NCI-H1417 treated with DMSO at 0.1 percent for 48 hours (cell line): ENCODE data around the gene SCN8A.
"Not testable (repeated sequence)": the region's sequence is repeated elsewhere in the genome, so short reads cannot be mapped to it uniquely, and the experiment has no call there.

Source experiments
- DNase-seq: peaks from one replicate; lab custom pipeline; 2025; lab: John Stamatoyannopoulos, UW

SCN8A gene

DNA sequence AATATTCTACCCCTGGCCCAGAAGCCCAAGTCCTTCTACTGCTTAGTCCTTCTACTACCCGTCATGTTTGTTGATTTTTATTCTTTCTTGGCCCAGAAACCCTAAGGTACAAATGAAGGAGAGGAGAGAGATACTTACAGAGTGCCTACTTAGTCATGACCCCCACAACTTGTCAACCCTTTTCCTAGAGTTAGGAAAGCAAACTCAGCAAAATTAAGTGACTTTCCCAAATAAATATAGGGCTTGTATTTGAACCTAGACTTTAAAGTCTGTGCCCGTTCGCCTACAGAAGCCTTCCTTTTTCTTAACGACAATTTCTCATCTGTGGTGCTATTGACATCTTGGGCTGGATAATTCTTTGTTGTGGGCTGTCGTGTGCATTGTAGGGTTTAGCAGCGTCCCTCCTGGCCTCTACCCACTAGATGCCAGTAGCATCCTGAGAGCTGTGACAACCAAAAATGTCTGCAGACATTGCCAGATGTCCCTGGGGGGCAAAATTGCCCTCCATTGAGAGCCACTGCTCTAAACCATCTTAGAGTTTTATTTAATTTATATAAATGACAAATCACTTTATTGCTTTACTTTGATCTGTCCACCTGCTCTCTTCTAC lies 175.1 kb downstream of the SCN8A start:
- DNase-seq: no peak

DNA sequence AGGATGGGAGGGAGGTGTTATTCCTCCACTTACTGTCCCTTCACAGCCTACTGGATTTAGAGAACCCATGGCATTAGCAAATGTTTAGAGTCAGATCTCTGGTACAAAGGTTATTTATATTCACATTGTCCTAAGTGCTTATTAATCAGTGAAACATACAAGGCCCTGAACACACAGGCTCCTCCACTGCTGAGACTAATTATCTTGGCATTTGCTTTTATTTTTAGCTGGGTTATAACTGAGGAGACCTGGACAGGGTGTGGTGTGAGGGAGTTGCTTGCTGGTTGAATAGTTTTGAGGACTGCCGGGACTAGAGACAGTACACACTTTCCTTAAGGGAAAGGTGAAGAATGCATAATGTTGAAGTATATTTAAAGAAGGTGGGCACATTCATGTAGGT lies 180.0 kb downstream of the SCN8A start:
- DNase-seq: no peak

- DNase-seq: no peak
Measured at GRCh38 chr12:51773145-51773869, 182.3 kb downstream of the SCN8A start.

- DNase-seq: no peak
Measured at GRCh38 chr12:51774933-51775332, 183.9 kb downstream of the SCN8A start.

- DNase-seq: no peak
Measured at GRCh38 chr12:51777457-51777856, 186.4 kb downstream of the SCN8A start.

- DNase-seq: no peak
Measured at GRCh38 chr12:51777973-51778372, 186.9 kb downstream of the SCN8A start.

GRCh38 chr12:51779876-51780275 lies 188.8 kb downstream of the SCN8A start:
- no peak for DNase-seq

DNA sequence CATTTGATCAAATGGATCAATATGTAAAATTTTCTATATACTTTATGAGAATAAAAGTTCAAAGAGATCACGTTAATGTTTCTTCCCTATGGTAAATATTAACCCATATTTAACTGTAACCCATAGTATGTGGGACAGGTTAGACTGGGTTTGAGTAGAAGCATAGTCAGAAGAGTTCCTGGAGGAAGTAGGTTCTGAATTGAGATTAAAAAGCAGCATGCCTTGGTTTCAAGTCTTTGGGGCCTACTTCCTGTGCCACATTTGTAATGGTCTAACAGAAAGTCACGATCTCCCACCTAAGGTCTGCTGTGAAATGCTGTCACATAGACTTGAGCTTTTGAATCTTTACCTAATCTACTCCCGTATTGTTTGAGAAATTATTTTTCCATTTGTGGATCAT lies 193.7 kb downstream of the SCN8A start:
- no peak for DNase-seq

DNA sequence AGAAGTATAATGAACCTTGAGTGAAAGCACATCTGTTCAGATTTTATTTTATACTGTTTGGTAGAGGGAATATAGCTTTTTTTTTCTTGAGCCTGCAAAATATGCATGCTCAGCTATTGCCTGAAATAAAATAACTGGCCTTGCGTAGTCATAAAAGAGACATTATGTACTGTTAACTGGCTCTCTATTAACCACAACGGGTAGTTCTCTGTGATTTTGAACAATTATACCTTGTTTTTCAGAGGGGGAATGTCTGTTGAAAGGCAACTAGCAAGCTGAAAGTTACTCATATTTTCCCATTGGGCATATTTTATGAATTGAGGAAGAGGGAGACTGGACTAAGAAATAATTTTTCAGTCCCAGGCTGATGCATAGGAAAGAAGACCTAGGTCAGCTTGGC lies 194.9 kb downstream of the SCN8A start:
- no peak for DNase-seq

GRCh38 chr12:51788876-51789275 lies 197.8 kb downstream of the SCN8A start:
- no peak for DNase-seq

DNA sequence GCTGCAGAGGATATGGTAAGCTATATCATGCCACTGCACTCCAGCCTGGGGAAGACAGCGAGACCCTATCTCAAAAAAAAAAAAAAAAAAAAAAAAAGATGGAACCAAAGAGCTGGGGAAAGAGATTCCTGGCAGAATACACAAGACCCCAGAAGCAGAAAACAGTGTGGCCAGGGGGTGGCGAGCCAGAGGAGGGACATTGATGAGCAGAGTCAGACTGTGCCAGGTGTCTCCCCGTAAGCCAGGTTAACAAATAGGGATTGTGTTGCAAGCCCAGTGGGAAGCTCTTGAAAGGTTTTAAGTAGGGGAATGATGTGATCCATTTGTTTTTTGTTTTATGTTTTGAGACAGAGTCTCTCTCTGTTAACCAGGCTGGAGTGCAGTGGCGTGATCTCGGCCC lies 201.4 kb downstream of the SCN8A start:
- DNase-seq: no peak

DNA sequence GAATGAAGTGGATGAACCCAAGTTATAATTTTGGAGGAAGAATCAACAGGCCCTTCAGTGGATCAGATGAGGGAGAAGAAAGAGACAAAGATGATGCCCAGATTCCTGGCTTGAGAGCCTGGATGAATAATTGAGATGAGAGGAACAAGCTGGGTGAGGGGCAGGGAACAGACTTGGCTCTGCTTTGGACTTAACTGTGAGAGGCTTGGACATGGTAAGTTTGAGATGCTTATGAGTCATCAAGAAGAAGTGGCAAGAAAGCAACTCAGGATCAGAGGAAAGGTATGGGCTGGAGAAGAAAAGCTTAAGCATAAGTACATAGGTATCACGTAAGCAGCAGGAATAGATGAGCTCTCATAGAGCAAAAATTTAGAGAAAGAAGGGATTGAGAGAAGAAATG lies 202.2 kb downstream of the SCN8A start:
- no peak for DNase-seq

DNA sequence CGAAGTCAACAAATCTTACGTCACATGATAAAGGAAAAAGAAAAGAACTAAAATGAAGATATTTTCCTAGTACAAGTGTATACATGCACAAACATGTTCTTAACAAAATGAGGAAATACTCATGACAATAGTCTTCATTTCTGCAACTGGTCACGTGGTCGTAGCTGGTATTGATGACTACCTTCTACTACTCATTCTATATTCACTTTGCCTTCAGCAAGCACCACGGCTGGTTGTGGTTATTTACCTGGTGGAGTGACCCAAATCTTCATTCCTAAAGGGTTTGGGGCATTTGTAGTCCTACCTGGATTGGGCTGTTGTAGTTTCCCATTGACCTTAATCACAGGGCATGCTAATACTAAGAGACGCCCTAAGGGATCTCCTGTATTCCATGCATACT lies 206.3 kb downstream of the SCN8A start:
- DNase-seq: no peak

DNA sequence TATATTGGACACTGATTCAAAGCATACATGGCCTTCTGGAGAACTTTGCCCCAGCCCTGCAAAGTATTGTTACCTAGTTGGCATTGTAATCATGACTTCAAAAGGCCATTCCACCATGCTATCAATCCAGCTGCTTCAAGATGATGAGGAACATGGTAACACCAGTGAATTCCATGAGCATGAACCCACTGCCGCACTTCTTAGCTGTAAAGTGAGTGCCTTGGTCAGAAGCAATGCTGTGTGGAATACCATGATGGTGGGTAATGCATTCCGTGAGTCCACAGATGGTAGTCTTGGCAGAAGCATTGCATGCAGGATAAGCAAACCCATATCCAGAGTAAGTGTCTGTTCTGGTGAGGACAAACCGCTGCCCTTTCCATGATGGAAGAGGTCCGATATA lies 207.0 kb downstream of the SCN8A start:
- not testable (repeated sequence) for DNase-seq

DNA sequence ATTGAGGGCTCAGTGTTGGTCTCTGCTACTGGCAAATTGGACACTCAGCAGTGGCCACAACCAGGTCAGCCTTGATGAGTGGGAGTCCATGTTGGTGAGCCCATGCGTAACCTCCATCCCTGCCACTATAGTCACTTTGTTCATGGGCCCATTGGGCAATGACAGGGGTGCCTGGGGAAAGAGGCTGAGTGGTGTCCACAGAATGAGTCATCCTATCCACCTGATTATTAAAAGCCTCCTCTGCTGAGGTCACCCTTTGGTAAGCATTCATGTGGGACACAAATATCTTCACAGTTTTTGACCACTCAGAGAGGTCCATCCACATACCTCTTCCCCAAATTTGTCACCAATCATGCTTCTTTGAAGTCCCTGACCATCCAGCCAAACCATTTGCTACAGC lies 207.5 kb downstream of the SCN8A start:
- no peak for DNase-seq

DNA sequence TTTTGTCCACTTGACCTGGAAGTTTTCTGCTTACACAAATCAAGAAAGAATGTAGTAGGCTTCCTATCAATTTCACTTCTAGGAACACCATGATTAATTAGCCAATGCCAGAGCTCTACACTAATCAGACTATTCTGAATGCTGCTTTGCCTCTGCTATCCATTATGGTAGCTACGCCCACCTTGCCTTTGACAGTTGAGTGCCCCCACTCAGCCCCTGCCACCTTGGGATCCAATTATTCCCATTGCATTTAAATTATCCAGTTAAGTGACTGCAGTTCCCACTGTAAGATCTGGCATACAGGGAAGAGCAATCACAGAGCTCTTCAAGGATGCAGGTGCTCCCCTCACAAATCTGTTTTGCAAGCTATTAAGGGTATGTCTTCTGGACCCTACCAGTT lies 210.0 kb downstream of the SCN8A start:
- no peak for DNase-seq

DNA sequence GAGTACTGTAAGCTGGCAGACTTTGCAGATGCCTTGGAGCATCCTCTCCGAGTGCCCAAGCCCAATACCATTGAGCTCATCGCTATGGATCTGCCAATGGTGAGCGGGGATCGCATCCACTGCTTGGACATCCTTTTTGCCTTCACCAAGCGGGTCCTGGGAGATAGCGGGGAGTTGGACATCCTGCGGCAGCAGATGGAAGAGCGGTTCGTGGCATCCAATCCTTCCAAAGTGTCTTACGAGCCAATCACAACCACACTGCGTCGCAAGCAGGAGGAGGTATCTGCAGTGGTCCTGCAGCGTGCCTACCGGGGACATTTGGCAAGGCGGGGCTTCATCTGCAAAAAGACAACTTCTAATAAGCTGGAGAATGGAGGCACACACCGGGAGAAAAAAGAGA lies 215.9 kb downstream of the SCN8A start:
- DNase-seq: no peak

GRCh38 chr12:51809193-51809592 lies 218.2 kb downstream of the SCN8A start:
- DNase-seq: no peak

DNA sequence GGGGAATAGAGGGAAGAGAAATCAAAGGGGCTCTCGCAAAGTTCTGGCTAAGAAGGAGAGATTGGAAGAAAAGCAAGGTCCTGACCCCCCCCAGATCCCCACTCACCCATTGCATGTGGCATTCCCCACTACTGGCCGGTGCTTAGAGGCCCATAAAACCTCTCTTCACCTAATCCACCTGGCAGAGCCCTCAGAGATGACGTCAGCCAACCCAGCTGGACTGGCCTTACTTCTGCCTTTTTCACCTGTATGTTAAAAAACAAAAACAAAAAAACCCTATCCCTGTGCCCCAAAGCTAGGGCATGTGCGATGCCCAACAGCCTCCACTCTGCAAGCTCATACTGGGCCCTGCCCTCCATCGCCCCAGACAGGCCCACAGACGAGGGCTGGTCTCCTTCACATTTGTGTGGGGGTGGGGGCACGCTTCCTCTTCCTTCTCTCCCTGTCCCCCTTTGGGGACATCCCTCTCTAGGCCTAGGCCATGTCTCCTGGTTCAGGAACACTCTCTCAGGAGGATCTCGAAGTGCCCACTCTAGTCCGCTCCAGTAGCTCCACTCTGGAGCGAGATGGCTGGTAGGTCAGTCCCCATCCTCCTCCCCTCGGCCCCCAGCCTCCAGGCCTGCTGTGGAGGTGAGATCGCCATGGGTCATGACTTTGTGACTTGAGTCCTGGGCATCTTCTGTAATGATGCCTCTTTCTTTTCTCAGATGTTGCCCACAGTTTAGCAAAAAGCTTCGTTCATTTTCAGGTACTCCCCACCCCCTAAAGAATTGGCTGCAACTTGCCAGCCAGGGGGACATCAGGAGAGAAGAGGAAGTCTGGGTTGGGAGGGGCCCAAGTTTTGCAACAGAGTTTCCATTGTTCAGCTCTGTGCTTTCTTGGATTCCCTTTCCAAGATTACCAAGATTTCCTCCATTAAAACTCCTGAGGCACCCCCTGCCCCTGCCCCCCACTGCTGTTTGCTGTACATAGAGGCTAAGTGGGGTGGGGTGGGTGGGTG lies 220.5 kb downstream of the SCN8A start:
- DNase-seq: no peak

DNA sequence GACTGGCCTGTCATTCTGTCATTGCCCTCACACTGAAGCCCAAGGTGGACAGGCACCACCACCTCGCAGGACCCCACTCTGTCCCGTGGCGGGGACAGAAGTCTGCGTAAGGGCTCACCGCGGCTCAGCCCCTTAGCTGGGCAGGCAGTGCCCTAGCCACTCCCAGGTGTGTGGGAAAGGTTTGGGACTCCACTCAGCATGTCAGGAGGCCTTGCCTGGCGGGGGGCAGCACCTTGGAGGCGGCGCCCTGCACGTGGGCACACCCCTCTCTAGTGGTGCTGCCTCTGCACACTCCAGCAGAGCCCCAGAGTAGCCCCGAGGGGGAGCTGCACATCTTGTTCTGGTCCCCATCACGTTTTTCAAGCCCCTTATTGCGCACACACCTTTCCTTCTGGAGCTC lies 221.8 kb downstream of the SCN8A start:
- DNase-seq: no peak

GRCh38 chr12:51813931-51814310 lies 222.9 kb downstream of the SCN8A start:
- no peak for DNase-seq

DNA sequence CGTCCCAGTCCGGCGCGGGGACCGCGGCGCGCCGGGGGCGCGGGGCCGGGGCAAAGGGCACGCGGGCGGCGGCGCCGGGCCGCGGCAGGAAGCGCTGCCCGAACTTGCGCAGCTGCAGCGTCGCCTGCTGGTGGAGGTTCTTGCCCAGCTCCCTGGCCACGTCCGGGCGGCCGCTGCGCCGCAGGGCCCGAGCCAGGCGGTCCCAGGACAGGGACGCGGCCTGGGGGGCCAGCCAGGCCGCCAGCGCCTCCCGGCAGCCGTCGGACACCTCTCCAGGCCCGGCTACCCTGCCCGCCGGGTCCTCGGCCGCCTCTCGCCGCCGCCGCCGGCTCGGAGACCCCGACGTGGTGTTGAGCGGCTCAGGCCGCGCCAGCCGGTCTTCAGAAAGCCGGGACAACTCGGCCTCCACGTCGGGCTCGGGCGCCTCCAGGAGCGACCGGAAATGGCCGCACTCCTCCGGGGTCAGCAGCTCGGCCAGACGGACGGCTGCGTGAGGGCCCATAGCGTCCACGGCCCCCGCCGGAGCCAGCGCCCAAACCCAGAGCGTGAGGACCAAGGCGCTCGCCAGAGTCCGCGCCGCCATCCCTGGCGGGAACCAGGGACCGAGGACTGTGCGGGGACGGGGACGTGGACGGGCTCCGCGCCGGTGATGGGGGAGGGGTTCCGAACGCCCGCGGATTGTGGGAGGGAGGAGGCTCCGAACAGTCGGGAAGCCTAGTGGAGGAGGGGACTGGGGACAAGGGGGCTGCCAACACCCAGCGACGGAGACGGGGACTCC lies 223.5 kb downstream of the SCN8A start:
- no peak for DNase-seq
